Activated B cell treated with CpG ODN at 0.5 μM for 24 hours (primary cell): ENCODE data around the gene RAD51B. TPM values are rescaled to one million over a fixed set of nuclear protein-coding genes. Genes with fewer than 3 reads are reported as not detected.

Source experiments
- ATAC-seq: fragments of 200-7000 bp; cut with Tn5 transposase; one replicate; pipeline ENCODE4 v1.10.0; 2021; ENCODE audit warnings: low read depth, mild to moderate bottlenecking, moderate library complexity
- CTCF ChIA-PET: fragments of 350-600 bp; sonication (Branson Sonifier 250); formaldehyde crosslinking; loops from one replicate; lab custom pipeline; 2021; ENCODE audit warnings: antibody characterized with exemption; lab: Charles Lee
- POLR2A ChIA-PET: fragments of 350-600 bp; sonication (Branson Sonifier 250); formaldehyde crosslinking; loops from one replicate; lab custom pipeline; 2021; ENCODE audit warnings: antibody characterized with exemption; lab: Charles Lee
- DNase-seq: peaks from one replicate; pipeline ENCODE4 v3.0.0; 2022
- H3K27ac Mint-ChIP-seq: one replicate; pipeline ENCODE4 v1.8.0; 2020; ENCODE audit warnings: mixed read lengths
- H3K27me3 Mint-ChIP-seq: one replicate; pipeline ENCODE4 v1.8.0; 2021; ENCODE audit warnings: mixed read lengths
- H3K36me3 Mint-ChIP-seq: one replicate; pipeline ENCODE4 v1.8.0; 2021; ENCODE audit warnings: low read depth, mixed read lengths
- H3K4me1 Mint-ChIP-seq: one replicate; pipeline ENCODE4 v1.8.0; 2021; ENCODE audit warnings: mixed read lengths
- H3K4me3 Mint-ChIP-seq: one replicate; pipeline ENCODE4 v1.8.0; 2020; ENCODE audit warnings: mild to moderate bottlenecking, mixed read lengths
- H3K9me3 Mint-ChIP-seq: one replicate; pipeline ENCODE4 v1.8.0; 2020; ENCODE audit warnings: mixed read lengths
- CTCF ChIP-seq: fragments of 200-600 bp; IDR thresholded peaks from one replicate; pipeline ENCODE4 v1.8.0; 2022; ENCODE audit warnings: antibody characterized with exemption, mild to moderate bottlenecking
- intact Hi-C: fragments of 100-400 bp; cut with micrococcal nuclease; formaldehyde crosslinking; loops from one replicate; pipeline ENCODE4 v1.15.1; 2024
- total RNA-seq: library from RNA; stranded (reverse); gene quantifications from 2 replicates; pipeline ENCODE4 v1.2.3, GENCODE V29; 2022

RAD51B gene
- total RNA-seq, 1 donor from 2014 or later: 53.9 TPM

DNA sequence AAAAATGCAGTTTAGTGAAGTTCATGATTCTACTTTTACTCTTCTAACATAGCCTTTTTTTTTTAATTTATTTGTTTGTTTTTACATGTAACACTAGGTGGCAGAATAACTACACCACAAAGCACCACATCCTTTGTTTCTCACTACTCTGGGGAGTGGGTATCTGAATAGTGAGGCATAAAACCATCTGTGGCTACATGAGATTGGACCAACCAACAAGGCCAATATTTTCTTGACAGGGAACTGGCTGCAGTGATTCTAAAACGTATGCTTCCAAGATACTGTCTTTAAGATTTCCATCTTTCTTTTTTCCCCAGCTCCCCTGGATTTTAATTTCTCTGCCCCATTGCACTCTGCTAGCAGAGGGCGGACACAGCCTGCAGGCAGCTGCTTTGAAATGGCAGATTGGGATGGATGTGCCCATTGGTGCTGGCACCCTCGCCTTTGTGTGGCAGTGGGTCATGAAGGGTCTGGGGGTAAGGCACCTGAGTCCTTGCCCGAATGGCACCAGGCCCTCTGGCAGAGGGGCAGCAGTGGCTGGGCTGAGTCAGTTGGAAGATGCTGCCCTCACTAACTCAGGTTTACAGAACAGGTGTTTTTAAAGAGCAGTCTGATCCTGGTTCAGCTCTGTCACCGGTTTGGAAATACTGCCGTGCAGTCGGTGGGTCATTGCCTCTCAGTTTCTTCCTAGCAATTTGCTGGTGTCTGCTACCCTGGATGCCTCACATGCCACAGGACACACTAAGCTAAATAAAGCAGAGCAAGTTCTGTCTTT is 429.1 kb downstream of the RAD51B start:
- no peaks in the 10 kb centered on the region for H3K27me3 Mint-ChIP-seq
- peak overlapping the region; percentile 90 for H3K27ac Mint-ChIP-seq
- peak; percentile 77 for ATAC-seq
- ChIA-PET POLR2A (interaction anchor here (0.6 to 13.6 kb wide), 32 partner anchors 8 to 595 kb away, joined by 3 to 522 read pairs (median 10); partner anchors contain the start of gene ZFP36L1), CTCF (interaction anchor here (1.0 to 9.4 kb wide), 29 partner anchors 19 to 596 kb away, joined by 3 to 135 read pairs (median 8); partner anchors contain the start of gene ZFP36L1)
- no peak for TF ChIP-seq CTCF
- peaks cover 2% of the 10 kb centered on the region for H3K36me3 Mint-ChIP-seq
- no peaks in the 10 kb centered on the region for H3K9me3 Mint-ChIP-seq
- H3K4me1 Mint-ChIP-seq: peaks cover 72% of the 10 kb centered on the region
- H3K4me3 Mint-ChIP-seq: peak overlapping the region; percentile 19
- peak; percentile 34 for DNase-seq
- intact Hi-C loops: loop anchor here (1.0 to 5.0 kb wide), 17 partner anchors 27 to 859 kb away; partner anchors contain the start of gene ZFP36L1

DNA sequence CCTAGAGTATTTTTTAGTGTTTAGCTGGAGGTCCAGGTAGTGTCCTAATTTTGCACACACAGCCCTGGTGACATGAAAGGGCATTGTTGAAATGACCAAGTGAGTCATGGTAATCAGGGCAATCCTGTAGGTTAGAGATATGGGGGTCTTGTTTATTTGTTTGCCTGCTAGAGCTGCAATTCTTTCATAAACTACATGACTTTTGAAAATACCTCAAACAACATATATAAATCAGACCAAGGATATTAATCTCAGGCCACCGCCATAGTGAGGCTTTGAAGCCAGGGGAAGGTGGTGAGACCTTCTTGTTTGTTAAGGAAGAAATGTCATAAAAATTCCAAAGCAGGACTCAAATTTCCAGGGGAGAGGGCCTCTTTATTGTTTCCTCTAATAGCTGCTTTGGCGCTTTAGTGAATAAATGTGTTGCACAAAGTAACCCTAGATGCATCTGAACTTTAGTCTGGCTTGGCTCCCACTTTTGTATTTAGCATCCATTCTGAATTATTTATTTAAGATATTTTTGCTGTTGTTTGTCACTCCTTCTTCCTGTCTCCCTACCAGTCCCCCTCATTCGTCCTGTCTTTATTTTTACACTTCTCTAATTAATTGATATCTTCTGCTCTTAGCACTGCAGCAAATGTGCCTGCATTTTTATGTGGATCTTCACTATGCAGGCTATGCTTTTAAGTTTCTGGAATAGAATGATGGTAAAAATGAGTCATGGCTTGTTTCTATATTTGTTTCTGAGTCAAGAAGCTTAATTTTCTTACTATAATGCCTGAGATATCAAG is 430.3 kb downstream of the RAD51B start:
- Mint-ChIP-seq H3K27ac (peak overlapping the region; percentile 90), H3K4me3 (peak overlapping the region; percentile 28)

GRCh38 chr14:68250927-68251768 is 431.6 kb downstream of the RAD51B start:
- Mint-ChIP-seq H3K9me3 (no peaks in the 10 kb centered on the region), H3K4me3 (peak overlapping the region; percentile 45), H3K27me3 (no peaks in the 10 kb centered on the region), H3K36me3 (peaks cover 3% of the 10 kb centered on the region), H3K4me1 (peaks cover 86% of the 10 kb centered on the region), H3K27ac (peak overlapping the region; percentile 90)
- POLR2A ChIA-PET: interaction anchor here (0.7 to 13.6 kb wide), 38 partner anchors 8 to 593 kb away, joined by 3 to 522 read pairs (median 8); partner anchors contain the start of gene ZFP36L1
- CTCF ChIA-PET: interaction anchor here (0.7 to 9.4 kb wide), 27 partner anchors 8 to 856 kb away, joined by 3 to 135 read pairs (median 5); partner anchors contain the start of gene ZFP36L1
- ATAC-seq: peak; percentile 9
- intact Hi-C loops: loop anchor here (1.0 kb wide), 4 partner anchors 10 to 244 kb away; no protein-coding TSS in a partner anchor
- no peak for TF ChIP-seq CTCF
- DNase-seq: no peak

More for the DNA sequence above, 430.3 kb downstream of the RAD51B start:
- intact Hi-C loops: loop anchor here (1.0 to 5.0 kb wide), 7 partner anchors 33 to 857 kb away; no protein-coding TSS in a partner anchor
- CTCF ChIA-PET: interaction anchor here (0.6 to 9.4 kb wide), 31 partner anchors 10 to 594 kb away, joined by 3 to 135 read pairs (median 6); partner anchors contain the start of gene ZFP36L1
- POLR2A ChIA-PET: interaction anchor here (0.8 to 13.6 kb wide), 35 partner anchors 9 to 594 kb away, joined by 3 to 522 read pairs (median 11); partner anchors contain the start of gene ZFP36L1
- Mint-ChIP-seq H3K27me3 (no peaks in the 10 kb centered on the region), H3K36me3 (peaks cover 2% of the 10 kb centered on the region), H3K4me1 (peaks cover 80% of the 10 kb centered on the region), H3K9me3 (no peaks in the 10 kb centered on the region)
- no peak for TF ChIP-seq CTCF
- DNase-seq: no peak
- peak; percentile 25 for ATAC-seq

DNA sequence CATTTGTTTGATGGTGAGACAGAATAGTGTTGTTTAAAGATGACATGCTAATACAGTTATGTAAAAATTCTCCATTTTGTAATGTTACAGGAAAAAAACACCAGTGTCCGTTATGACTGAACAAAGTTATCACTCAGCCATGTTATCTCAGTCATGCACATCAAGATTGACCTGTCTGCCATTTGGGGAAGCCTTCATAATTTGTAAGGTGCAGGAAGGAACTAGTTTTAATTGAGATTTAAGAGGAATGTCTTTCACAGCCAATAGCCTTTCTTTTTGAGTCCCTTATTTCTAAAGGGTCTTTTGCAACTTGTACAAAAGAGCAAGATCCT is 432.2 kb downstream of the RAD51B start:
- Mint-ChIP-seq H3K9me3 (no peaks in the 10 kb centered on the region), H3K4me1 (peaks cover 88% of the 10 kb centered on the region), H3K27me3 (no peaks in the 10 kb centered on the region), H3K36me3 (peaks cover 3% of the 10 kb centered on the region), H3K4me3 (peak overlapping the region; percentile 45), H3K27ac (peak overlapping the region; percentile 90)
- POLR2A ChIA-PET: interaction anchor here (1.1 to 13.6 kb wide), 26 partner anchors 8 to 565 kb away, joined by 3 to 522 read pairs (median 15); partner anchors contain the start of gene ZFP36L1
- TF ChIP-seq CTCF: no peak
- CTCF ChIA-PET: interaction anchor here (0.7 to 9.4 kb wide), 13 partner anchors 16 to 855 kb away, joined by 3 to 135 read pairs (median 6); partner anchors contain the start of gene ZFP36L1
- no peak for DNase-seq
- ATAC-seq: peak; percentile 15
- intact Hi-C loops: loop anchor here (1.0 kb wide), 3 partner anchors 10 to 244 kb away; no protein-coding TSS in a partner anchor
